Neural cell (in vitro differentiated cells): ENCODE data around the gene CPOX.

Source experiments
- CTCF ChIP-seq: fragments of 450-650 bp; IDR thresholded peaks from 2 replicates; pipeline ENCODE4 v1.5.1; 2014; ENCODE audit warnings: antibody characterized with exemption, mild to moderate bottlenecking, moderate library complexity; ENCODE audit not compliant: poor library complexity, severe bottlenecking
- TAF1 ChIP-seq: IDR thresholded peaks from 2 replicates; pipeline ENCODE4 v1.6.1; 2012; ENCODE audit warnings: low read depth

GRCh38 chr3:98554580-98554979, 38.8 kb downstream of the CPOX start:
- TF ChIP-seq CTCF (no peak), TAF1 (no peak)
